RWPE1 (cell line): Measurements from ENCODE around the gene PRSS53.
A peak's percentile ranks its signal among the peaks of the same experiment; 100 is the strongest.

Source experiments
- CTCF ChIA-PET: fragments of 350-600 bp; sonication (Branson Sonifier 250); formaldehyde crosslinking; extraction: SDS; loops from one replicate; lab custom pipeline; 2021; lab: Yijun Ruan, JAX
- POLR2A ChIA-PET: fragments of 400-600 bp; formaldehyde crosslinking; extraction: SDS; loops from one replicate; lab custom pipeline; 2020; ENCODE audit warnings: antibody characterized with exemption; ENCODE audit not compliant: low non-redundant PET; lab: Yijun Ruan, JAX
- DNase-seq: peaks from one replicate; pipeline ENCODE4 v3.0.0; 2012; ENCODE audit warnings: low spot score
- H3K27ac ChIP-seq: fragments of 450-650 bp; 2 replicates; pipeline ENCODE4 v1.5.1; 2017
- TF ChIP-seq, protein P1 (sequence below): fragments of 450-650 bp; conservative IDR thresholded peaks from 2 replicates; pipeline ENCODE4 v1.5.1; 2017; ENCODE audit warnings: low read depth, mild to moderate bottlenecking

Gene PRSS53

DNA sequence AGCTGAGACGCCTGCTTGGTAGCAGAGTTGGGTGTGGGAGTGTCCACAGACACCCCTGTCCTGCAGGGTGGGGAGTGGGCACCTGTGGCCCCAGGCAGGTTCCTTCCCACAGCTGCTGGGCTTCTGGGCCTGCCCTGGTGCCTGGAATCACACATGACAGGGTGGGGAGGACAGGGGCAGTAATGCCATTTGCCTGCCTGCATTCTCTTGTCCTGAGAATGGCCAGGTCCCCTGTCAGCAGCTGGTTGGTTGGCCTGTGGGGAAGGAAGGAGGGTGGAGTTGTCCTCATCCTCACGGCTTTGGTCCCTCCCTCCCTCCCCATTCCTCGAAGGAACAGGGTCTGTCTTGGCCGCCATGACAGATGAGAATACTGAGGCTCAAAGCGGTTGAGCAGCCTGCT lies 5.2 kb downstream of the PRSS53 start:
- ChIA-PET POLR2A (interaction anchor here (1.1 kb wide), 1 partner anchor 9 kb away, joined by 3 read pairs; the partner anchor contains the start of genes ZNF646 and ZNF668), CTCF (interaction anchor here (0.6 to 0.8 kb wide), 3 partner anchors 54 to 101 kb away, joined by 3 read pairs; no protein-coding TSS in a partner anchor)
- H3K27ac ChIP-seq = peak overlapping the region; percentile 67
- TF ChIP-seq, protein P1, sequence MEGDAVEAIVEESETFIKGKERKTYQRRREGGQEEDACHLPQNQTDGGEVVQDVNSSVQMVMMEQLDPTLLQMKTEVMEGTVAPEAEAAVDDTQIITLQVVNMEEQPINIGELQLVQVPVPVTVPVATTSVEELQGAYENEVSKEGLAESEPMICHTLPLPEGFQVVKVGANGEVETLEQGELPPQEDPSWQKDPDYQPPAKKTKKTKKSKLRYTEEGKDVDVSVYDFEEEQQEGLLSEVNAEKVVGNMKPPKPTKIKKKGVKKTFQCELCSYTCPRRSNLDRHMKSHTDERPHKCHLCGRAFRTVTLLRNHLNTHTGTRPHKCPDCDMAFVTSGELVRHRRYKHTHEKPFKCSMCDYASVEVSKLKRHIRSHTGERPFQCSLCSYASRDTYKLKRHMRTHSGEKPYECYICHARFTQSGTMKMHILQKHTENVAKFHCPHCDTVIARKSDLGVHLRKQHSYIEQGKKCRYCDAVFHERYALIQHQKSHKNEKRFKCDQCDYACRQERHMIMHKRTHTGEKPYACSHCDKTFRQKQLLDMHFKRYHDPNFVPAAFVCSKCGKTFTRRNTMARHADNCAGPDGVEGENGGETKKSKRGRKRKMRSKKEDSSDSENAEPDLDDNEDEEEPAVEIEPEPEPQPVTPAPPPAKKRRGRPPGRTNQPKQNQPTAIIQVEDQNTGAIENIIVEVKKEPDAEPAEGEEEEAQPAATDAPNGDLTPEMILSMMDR = no peak
- DNase-seq = no peak

DNA sequence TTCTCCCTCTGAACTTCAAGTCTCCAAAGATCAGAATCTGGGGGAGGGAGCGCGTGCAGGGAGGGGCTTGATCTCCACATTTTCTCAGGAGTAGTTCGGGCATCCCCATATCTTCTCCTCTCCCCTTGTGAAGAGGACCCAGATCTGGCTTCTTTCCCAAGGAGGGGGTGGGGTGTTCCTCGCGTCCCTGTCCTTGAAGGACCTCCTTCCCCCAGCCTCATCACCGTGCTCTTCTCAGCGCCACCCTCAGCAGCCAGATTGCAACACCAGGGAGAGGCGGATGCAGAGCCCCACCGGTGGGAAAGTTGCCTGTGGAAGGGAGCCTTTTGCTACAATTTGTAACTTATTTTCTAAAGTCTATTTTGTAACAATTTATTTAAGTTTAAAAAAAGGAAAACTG lies 5.7 kb downstream of the PRSS53 start:
- no peak for DNase-seq
- CTCF ChIA-PET = interaction anchor here (0.8 kb wide), 2 partner anchors 97 to 100 kb away, joined by 3 read pairs; no protein-coding TSS in a partner anchor
- POLR2A ChIA-PET = no interaction called here
- H3K27ac ChIP-seq = peak overlapping the region; percentile 67
- TF ChIP-seq, protein P1 = no peak

DNA sequence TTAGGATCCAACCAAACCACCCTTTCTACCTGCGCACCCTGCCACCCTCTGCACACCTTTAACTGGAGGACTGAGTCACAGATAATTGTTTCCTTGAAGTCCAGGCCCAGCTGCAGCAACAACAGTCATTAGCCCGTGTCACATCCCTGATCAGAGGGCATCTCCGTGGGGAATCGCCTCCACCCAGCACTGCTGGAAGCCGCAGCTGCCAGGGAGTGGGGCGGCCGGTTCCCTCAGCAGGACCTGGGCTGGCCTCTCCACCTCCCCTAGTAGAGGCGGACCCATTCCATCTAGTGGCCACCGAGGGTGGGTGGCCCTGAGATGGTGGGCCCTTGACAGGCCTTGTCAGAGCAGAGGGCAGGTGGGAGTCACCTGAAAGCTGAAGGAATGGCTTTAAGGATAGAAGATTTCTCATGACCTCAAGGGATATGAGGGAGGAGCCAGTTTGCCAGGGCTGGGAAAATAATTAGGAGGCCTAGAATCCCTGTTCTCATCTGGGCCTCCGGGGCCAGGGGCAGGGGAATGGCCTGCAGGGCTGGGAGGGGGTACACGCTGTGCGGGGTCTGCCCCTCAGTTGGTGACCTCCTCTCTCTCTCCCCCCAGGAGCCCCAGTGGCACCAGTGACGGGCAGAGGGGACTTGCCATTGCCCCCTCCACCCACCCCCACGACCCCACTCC lies 6.2 kb downstream of the PRSS53 start:
- DNase-seq = no peak
- POLR2A ChIA-PET = no interaction called here
- peak overlapping the region; percentile 67 for H3K27ac ChIP-seq
- CTCF ChIA-PET = no interaction called here
- TF ChIP-seq, protein P1 = no peak

DNA sequence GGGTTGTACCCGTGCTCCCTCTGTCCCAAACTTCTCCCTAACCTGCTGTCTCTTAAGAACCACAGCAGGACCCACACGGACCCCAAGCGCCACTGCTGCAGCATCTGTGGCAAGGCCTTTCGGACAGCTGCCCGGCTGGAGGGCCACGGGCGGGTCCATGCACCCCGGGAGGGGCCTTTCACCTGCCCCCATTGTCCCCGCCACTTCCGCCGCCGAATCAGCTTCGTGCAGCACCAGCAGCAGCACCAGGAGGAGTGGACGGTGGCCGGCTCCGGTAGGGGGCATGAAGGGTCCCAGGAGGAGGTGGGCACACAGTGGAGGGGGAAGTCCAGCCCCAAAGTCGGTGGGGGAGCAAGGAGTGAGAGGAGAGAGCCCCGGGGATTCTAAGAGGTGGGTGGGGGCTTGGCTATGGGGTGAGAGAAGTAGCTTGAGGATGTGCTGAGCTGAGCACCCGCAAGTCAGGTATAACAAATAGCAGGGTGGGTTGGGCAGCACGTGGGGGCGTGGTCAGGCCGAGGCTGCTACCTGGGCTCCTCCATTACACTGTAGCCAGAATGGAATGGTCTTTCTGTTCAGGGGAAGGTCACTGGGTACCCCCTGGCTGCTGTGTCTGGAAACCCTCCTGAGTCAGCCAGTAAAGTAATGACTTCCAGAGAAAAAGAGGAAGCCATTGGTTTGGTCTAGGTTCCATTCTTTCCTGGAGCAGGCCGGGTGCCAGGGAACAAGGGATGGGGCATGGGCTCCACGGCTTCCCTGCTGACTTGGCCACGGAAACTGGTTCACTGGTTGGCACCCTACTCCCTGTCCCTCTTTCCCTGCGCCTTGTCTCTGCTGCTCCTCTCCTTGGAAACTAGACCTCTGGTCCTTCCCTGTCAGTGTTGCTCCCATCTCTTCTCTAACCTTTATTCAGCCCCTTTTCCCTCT lies 7.1 kb downstream of the PRSS53 start:
- peak overlapping the region; percentile 67 for H3K27ac ChIP-seq
- TF ChIP-seq, protein P1 = no peak
- no peak for DNase-seq
- ChIA-PET CTCF (interaction anchor here (0.6 kb wide), 1 partner anchor 96 kb away, joined by 5 read pairs; no protein-coding TSS in a partner anchor), POLR2A (interaction anchor here (0.6 kb wide), 1 partner anchor 12 kb away, joined by 5 read pairs; no protein-coding TSS in a partner anchor)

DNA sequence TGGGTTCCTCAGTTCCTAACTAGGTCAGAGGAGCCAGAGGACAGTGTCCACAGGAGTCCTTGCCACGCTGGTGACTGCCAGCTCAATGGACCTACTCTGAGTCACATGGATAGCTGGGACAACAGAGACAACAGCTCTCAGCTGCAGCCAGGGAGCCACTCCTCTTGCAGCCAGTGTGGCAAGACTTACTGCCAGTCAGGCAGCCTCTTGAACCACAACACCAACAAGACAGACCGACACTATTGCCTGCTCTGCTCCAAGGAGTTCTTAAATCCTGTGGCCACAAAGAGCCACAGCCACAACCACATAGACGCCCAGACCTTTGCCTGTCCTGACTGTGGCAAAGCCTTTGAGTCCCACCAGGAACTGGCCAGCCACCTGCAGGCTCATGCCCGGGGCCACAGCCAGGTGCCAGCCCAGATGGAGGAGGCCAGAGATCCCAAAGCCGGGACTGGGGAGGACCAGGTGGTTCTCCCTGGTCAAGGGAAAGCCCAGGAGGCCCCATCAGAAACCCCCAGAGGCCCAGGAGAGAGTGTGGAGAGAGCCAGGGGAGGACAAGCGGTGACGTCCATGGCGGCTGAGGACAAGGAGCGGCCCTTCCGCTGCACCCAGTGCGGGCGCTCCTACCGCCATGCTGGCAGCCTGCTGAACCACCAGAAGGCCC lies 7.9 kb downstream of the PRSS53 start:
- no peak for DNase-seq
- POLR2A ChIA-PET = no interaction called here
- TF ChIP-seq, protein P1 = no peak
- CTCF ChIA-PET = interaction anchor here (0.5 to 0.6 kb wide), 3 partner anchors 52 to 119 kb away, joined by 3 to 6 read pairs (median 5); no protein-coding TSS in a partner anchor
- H3K27ac ChIP-seq = peak overlapping the region; percentile 67
